CD4-positive, alpha-beta T cell treated with Interleukin-4 for 1 hour (primary cell): ENCODE data around the gene HAPLN1.

Source experiments
- DNase-seq, 2 donors: peaks; one replicate each; pipeline ENCODE4 v3.0.0-alpha.2; 2020 to 2022

HAPLN1 gene

GRCh38 chr5:83715236-83716065 lies 5.2 kb downstream of the HAPLN1 start:
- no peak for DNase-seq

GRCh38 chr5:83714810-83715209 lies 5.8 kb downstream of the HAPLN1 start:
- DNase-seq, result no peak

DNA sequence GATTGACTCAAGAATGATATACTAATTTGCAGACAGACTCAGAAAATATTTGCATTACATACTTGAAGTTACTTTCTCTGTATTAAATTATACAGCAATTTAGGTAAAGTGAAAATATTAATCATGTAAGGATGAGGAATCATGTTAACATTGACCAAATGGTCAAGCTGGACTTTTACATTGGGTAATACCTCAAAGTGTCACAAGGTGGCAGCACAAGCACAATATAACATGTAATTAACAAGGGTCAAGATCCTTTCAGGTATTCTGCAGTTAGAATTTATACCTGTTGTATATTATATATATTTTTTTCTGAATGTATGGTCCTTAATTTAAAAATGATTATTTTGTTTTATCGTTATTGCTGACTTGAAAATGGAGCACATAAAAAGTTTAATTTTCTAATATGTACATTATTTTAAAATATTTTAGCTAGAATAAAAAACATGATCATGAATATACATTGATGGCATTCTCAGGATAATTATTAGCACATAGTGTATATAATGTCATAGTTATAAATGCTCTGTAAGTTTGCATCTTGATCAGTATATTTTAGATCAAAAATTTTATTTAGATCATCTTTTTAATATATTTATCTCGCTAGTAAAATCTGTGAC lies 8.6 kb downstream of the HAPLN1 start:
- peak in 1 of 2 donors; percentile 31 for DNase-seq

- DNase-seq, result no peak
These were observed 10.7 kb downstream of the HAPLN1 start for GRCh38 chr5:83709973-83710372.

GRCh38 chr5:83708170-83708569 lies 12.5 kb downstream of the HAPLN1 start:
- DNase-seq, result no peak

- no peak for DNase-seq
These were observed 17.6 kb downstream of the HAPLN1 start for GRCh38 chr5:83703059-83703458.

DNA sequence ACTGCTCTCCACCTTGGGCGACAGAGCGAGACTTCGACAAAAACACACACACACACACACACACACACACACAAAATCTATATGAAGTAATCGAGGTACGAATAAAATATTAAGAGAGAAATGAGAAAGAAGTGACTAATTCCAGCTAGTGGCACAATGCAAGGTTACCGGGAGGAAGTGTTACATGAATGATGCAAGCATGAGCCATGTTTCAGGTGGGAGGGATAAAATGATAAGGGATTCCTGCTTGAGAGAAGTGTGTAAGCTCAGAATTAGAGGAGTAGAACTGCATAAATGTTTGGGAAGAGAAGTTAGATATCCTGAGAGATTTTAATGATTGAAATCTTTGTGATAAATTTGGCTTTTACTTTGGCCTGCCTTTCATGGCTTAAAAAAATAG lies 18.8 kb downstream of the HAPLN1 start:
- no peak for DNase-seq

- DNase-seq, result no peak
These were observed 30.8 kb downstream of the HAPLN1 start for GRCh38 chr5:83689881-83690280.

GRCh38 chr5:83688281-83688680 lies 32.4 kb downstream of the HAPLN1 start:
- DNase-seq, result no peak

GRCh38 chr5:83687124-83687619 lies 33.5 kb downstream of the HAPLN1 start:
- no peak for DNase-seq

DNA sequence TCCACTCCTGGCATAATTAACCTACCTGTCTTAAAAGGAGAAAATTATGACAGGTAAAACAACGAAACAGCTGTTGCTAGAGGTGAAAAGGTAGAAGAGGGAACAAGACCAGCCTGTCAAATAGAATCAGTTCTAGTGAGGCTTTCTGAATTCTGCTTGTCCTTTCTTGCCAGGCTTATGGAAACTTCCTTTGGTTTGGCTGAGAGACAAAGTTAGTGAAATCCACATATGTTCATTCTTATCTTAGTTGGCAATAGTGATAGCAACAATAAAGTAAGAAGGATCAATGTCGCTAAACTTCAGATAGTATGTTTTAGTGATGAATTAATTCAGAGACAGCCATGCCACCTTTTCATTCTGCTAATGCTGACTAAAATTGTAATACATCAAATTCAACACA lies 34.4 kb downstream of the HAPLN1 start:
- DNase-seq, result no peak

DNA sequence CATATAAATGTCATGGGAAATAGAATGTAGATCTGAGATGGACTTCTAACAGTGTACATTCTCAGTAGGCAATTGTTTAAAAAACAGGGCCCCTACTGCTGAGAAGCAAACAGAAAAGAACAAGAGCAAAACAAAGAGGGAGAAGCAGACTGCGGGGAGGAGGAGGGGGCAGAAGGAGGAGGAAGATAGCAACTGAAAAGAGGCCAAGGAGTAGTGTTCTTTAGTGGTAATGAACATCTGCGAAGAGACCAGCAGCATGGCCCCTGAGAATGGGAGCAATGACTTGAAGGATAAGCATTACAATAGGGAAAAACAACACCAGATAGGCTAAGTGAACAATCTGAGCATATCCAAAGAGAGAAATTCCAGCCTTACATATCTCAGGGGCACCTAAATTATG lies 36.8 kb downstream of the HAPLN1 start:
- no peak for DNase-seq

DNA sequence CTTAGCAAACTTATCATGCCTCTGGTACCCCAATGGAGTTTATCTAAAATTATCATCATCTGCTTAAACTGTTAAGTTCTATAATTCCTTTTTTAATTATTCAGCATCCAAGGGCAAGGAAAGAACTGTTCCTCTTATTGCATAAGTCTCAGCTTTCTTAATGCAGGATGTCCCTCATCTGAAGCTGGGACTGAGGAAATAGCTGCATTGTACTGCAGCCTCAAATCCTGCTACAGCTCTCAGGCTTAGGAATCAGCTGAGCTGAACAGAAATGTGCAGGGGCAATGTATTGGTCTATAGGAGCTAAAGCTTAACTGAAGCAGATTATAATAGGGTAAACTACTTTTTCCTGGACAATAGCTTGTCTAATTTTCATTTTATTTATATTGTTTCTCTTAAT lies 48.0 kb downstream of the HAPLN1 start:
- no peak for DNase-seq

- DNase-seq, result no peak
These were observed 48.5 kb downstream of the HAPLN1 start for GRCh38 chr5:83672158-83672557.

- no peak for DNase-seq
These were observed 55.0 kb downstream of the HAPLN1 start for GRCh38 chr5:83665631-83666030.

GRCh38 chr5:83662558-83662957 lies 58.1 kb downstream of the HAPLN1 start:
- DNase-seq, result no peak

GRCh38 chr5:83657807-83658525 lies 62.7 kb downstream of the HAPLN1 start:
- DNase-seq, result no peak

- no peak for DNase-seq
These were observed 66.1 kb downstream of the HAPLN1 start for GRCh38 chr5:83654427-83654994.

DNA sequence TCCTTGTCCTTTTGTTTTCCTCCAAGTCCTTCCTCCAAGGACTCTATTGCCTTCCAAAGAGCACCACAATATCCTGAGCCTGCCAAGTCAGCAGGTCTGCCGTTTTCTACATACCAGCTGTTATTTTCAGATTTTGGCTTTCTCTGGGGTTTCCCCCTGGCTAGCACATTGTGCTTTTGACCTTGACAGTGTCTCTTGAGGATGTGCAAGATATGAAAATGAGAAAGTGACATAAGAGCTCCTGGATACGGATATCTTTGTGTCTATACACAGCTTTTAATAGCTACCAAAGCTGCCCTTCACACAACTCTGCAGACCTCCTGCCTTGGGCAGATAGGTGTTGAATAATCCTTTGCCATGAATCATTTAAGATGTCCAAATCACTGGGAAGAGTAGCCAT lies 67.0 kb downstream of the HAPLN1 start:
- no peak for DNase-seq

- DNase-seq, result no peak
These were observed 74.7 kb downstream of the HAPLN1 start for GRCh38 chr5:83645936-83646335.

DNA sequence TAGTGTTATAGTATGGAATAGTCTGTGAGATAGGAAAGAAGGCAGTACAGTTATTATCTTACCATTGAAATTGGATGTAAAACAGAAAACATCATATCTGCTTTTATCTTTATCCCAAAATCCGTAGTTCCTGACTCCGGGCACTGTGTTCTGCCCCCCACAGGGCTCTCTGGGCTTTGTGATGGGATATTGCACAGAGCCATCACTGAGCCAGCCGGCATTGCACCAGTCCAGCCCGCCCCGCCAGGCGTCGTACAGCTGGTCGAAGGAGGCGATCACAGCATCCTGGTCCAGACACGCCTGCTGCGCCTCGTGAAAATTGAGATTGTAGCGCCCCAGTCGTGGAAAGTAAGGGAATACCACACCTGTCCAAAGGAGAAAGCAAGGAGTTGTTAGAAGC lies 76.4 kb downstream of the HAPLN1 start:
- DNase-seq, result no peak

GRCh38 chr5:83641946-83642345 lies 78.7 kb downstream of the HAPLN1 start:
- DNase-seq, result no peak

DNA sequence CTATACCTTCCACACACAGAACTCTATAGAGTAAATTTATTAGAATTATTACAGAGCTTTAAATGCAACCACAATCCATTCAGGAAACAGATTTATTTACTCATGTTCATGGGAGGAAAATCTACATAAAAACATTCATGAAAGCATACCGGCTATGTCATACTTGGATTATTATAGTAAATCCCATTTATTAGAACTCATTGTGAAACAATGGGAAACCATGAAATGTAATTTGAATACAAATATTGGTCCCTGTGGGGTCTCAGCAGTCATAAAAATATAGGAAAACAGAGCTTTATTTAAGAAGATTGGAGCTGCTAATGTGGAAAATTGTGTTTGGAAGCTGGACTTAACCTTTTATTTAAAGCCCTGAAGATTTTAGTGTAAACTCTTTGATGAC lies 80.7 kb downstream of the HAPLN1 start:
- no peak for DNase-seq
